ENCODE results near the gene PAX2.

PAX2 gene

DNA sequence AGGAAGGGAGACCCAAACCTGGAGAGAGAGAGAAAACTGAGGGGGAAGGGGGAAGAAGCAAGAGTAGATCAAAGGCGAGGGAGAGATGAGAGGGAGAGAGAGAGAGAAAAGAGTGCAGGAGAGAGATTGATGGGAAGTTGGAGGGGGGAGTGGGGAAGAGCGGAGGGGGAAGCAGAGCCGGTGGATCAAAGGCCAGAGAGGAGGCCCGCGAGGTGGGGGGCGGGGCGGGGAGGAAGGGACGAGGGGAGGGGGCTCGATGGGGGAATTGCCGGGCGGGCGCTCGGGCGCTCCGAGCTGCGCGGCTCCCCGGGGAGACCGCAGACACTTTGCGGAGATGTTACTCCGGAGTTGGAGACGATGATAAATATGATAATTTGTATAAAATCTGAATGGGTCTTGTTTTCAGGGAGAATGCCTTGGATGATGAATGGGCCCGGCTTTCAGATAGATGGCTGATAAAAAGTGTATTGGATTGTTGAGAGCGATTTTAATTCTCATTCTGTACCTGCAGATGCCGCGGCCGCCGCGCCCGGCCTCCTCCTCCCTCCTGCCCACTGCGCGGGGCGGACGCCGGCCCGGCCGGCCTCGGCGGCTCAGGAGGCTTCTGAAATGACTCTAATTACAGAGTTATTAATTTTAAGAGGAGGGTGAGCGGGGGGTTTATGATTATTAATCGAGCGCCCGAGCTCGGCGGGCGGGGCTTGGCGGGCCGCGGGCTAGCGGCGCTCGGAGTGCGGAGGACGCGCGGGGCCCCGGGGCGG is 21.4 kb upstream of the PAX2 start:
- no peak for TF ChIP-seq OSR1 (CRISPR knock-in tag; IDR thresholded peaks at IDR 0.05)
- TF ChIP-seq, protein P1, sequence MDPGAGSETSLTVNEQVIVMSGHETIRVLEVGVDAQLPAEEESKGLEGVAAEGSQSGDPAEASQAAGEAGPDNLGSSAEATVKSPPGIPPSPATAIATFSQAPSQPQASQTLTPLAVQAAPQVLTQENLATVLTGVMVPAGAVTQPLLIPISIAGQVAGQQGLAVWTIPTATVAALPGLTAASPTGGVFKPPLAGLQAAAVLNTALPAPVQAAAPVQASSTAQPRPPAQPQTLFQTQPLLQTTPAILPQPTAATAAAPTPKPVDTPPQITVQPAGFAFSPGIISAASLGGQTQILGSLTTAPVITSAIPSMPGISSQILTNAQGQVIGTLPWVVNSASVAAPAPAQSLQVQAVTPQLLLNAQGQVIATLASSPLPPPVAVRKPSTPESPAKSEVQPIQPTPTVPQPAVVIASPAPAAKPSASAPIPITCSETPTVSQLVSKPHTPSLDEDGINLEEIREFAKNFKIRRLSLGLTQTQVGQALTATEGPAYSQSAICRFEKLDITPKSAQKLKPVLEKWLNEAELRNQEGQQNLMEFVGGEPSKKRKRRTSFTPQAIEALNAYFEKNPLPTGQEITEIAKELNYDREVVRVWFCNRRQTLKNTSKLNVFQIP (CRISPR knock-in tag; IDR thresholded peaks at IDR 0.05; ENCODE audit: borderline replicate concordance, low read depth), result no peak
- no peak for TF ChIP-seq ZFP3 (CRISPR knock-in tag; IDR thresholded peaks at IDR 0.05)
- no peak for TF ChIP-seq ZNF565 (CRISPR knock-in tag; conservative IDR thresholded peaks at IDR 0.05; ENCODE audit: low read depth)
- TF ChIP-seq, protein P2, sequence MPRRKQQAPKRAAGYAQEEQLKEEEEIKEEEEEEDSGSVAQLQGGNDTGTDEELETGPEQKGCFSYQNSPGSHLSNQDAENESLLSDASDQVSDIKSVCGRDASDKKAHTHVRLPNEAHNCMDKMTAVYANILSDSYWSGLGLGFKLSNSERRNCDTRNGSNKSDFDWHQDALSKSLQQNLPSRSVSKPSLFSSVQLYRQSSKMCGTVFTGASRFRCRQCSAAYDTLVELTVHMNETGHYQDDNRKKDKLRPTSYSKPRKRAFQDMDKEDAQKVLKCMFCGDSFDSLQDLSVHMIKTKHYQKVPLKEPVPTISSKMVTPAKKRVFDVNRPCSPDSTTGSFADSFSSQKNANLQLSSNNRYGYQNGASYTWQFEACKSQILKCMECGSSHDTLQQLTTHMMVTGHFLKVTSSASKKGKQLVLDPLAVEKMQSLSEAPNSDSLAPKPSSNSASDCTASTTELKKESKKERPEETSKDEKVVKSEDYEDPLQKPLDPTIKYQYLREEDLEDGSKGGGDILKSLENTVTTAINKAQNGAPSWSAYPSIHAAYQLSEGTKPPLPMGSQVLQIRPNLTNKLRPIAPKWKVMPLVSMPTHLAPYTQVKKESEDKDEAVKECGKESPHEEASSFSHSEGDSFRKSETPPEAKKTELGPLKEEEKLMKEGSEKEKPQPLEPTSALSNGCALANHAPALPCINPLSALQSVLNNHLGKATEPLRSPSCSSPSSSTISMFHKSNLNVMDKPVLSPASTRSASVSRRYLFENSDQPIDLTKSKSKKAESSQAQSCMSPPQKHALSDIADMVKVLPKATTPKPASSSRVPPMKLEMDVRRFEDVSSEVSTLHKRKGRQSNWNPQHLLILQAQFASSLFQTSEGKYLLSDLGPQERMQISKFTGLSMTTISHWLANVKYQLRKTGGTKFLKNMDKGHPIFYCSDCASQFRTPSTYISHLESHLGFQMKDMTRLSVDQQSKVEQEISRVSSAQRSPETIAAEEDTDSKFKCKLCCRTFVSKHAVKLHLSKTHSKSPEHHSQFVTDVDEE (CRISPR knock-in tag; IDR thresholded peaks at IDR 0.05), result no peak
- TF ChIP-seq TOX (CRISPR knock-in tag; IDR thresholded peaks at IDR 0.05; ENCODE audit: borderline replicate concordance), result no peak
- no peak for TF ChIP-seq ISL1 (CRISPR knock-in tag; IDR thresholded peaks at IDR 0.05)
- TF ChIP-seq BACH2 (CRISPR knock-in tag; IDR thresholded peaks at IDR 0.05; ENCODE audit: borderline replicate concordance), result no peak
- no peak for ATAC-seq

DNA sequence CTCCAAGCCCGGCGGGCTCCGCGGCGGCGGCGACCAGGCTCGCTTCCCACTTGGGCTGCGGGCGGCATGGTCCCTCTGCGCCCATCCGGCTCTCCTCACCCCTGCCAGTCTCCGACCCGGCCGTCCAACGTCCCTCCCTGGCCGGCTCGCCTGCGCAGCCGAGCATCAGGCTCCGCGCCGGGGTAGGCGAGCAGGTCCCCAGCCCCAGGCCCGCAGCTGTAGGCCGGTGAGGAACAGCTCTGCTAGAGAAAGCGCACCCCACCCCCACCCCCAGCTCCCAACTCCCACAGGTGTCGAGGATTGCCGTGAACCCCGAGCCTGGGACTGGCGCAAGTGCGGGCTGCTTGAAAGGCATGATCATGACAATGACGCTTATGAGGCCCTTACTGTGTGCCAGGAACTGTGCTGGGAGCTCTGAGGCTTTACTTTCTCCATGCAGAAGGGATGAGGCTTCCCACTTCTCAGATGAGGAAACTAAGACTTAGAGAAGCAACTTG is 20.8 kb upstream of the PAX2 start:
- no peak for ATAC-seq

More for the DNA sequence above, 20.8 kb upstream of the PAX2 start:
- TF ChIP-seq ZNF70 (CRISPR knock-in tag; IDR thresholded peaks at IDR 0.05) (no peak), ZNF565 (CRISPR knock-in tag; conservative IDR thresholded peaks at IDR 0.05; ENCODE audit: low read depth) (no peak), ISL1 (CRISPR knock-in tag; IDR thresholded peaks at IDR 0.05) (no peak), ZC3H10 (CRISPR knock-in tag; IDR thresholded peaks at IDR 0.05) (no peak), ZNF8 (CRISPR knock-in tag; IDR thresholded peaks at IDR 0.05) (no peak), GLIS3 (CRISPR knock-in tag; IDR thresholded peaks at IDR 0.05) (no peak), CSDC2 (CRISPR knock-in tag; IDR thresholded peaks at IDR 0.05) (no peak), OSR1 (CRISPR knock-in tag; IDR thresholded peaks at IDR 0.05) (no peak), ZFP3 (CRISPR knock-in tag; IDR thresholded peaks at IDR 0.05) (no peak), RARB (CRISPR knock-in tag; IDR thresholded peaks at IDR 0.05) (no peak), BACH2 (CRISPR knock-in tag; IDR thresholded peaks at IDR 0.05; ENCODE audit: borderline replicate concordance) (no peak), ZFP30 (CRISPR knock-in tag; IDR thresholded peaks at IDR 0.05) (no peak), ARNTL (CRISPR knock-in tag; IDR thresholded peaks at IDR 0.05; ENCODE audit: borderline replicate concordance, low read depth) (no peak), SNAI2 (CRISPR knock-in tag; IDR thresholded peaks at IDR 0.05) (no peak), PPARA (CRISPR knock-in tag; IDR thresholded peaks at IDR 0.05; ENCODE audit: borderline replicate concordance) (no peak), ESRRG (CRISPR knock-in tag; IDR thresholded peaks at IDR 0.05) (no peak)
- TF ChIP-seq, protein P1 (CRISPR knock-in tag; IDR thresholded peaks at IDR 0.05; ENCODE audit: borderline replicate concordance, low read depth), result no peak
- TF ChIP-seq, protein P3, sequence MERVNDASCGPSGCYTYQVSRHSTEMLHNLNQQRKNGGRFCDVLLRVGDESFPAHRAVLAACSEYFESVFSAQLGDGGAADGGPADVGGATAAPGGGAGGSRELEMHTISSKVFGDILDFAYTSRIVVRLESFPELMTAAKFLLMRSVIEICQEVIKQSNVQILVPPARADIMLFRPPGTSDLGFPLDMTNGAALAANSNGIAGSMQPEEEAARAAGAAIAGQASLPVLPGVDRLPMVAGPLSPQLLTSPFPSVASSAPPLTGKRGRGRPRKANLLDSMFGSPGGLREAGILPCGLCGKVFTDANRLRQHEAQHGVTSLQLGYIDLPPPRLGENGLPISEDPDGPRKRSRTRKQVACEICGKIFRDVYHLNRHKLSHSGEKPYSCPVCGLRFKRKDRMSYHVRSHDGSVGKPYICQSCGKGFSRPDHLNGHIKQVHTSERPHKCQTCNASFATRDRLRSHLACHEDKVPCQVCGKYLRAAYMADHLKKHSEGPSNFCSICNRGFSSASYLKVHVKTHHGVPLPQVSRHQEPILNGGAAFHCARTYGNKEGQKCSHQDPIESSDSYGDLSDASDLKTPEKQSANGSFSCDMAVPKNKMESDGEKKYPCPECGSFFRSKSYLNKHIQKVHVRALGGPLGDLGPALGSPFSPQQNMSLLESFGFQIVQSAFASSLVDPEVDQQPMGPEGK (CRISPR knock-in tag; IDR thresholded peaks at IDR 0.05; ENCODE audit: borderline replicate concordance), result no peak
- TF ChIP-seq, protein P4, sequence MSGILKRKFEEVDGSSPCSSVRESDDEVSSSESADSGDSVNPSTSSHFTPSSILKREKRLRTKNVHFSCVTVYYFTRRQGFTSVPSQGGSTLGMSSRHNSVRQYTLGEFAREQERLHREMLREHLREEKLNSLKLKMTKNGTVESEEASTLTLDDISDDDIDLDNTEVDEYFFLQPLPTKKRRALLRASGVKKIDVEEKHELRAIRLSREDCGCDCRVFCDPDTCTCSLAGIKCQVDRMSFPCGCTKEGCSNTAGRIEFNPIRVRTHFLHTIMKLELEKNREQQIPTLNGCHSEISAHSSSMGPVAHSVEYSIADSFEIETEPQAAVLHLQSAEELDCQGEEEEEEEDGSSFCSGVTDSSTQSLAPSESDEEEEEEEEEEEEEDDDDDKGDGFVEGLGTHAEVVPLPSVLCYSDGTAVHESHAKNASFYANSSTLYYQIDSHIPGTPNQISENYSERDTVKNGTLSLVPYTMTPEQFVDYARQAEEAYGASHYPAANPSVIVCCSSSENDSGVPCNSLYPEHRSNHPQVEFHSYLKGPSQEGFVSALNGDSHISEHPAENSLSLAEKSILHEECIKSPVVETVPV (CRISPR knock-in tag; IDR thresholded peaks at IDR 0.05), result no peak
- TF ChIP-seq, protein P5, sequence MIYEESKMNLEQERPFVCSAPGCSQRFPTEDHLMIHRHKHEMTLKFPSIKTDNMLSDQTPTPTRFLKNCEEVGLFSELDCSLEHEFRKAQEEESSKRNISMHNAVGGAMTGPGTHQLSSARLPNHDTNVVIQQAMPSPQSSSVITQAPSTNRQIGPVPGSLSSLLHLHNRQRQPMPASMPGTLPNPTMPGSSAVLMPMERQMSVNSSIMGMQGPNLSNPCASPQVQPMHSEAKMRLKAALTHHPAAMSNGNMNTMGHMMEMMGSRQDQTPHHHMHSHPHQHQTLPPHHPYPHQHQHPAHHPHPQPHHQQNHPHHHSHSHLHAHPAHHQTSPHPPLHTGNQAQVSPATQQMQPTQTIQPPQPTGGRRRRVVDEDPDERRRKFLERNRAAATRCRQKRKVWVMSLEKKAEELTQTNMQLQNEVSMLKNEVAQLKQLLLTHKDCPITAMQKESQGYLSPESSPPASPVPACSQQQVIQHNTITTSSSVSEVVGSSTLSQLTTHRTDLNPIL (CRISPR knock-in tag; IDR thresholded peaks at IDR 0.05; ENCODE audit: low read depth), result no peak

Measured in SK-N-SH treated with all-trans-retinoic acid at 6 μM for 48 hours (cell line).